Measurements from ENCODE around the gene TMEM134. TPM values are rescaled to one million over a fixed set of nuclear protein-coding genes. Genes with fewer than 3 reads are reported as not detected.
A peak's percentile ranks its signal among the peaks of the same experiment; 100 is the strongest.
"Not testable (repeated sequence)": the region's sequence is repeated elsewhere in the genome, so short reads cannot be mapped to it uniquely, and the experiment has no call there.

The TMEM134 gene
- total and polyA plus RNA-seq, 11 donors, result 67.0 to 146 (median 83.6) TPM

DNA sequence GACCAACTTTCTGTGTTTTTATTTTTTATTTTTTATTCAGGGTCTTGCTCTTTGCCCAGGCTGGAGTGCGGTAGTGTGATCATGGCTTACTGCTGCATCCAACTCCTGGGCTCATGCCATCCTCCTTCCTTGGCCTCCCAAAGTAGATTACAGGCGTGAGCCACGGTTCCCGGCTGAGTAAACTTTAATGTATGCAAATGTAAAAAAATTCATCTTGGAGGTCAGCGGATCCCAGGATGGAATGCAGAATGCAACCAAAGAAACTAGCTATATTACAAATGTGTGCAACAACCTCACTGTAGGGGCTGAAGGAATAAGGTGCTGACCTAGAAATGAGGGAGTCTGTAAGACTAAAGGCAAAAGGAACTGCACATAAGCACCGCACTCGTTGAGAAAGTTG, 45.1 kb upstream of the TMEM134 start:
- no peaks in the 10 kb centered on the region for H3K9me3 ChIP-seq
- H3K36me3 ChIP-seq, result no peaks in the 10 kb centered on the region
- ATAC-seq, result no peak
- no peak overlapping the region for H3K4me3 ChIP-seq
- peaks cover 0 to 7% (median 0%) of the 10 kb centered on the region in 9 donors for H3K27me3 ChIP-seq
- peaks cover 0 to 2% (median under 1%) of the 10 kb centered on the region in 12 donors for H3K4me1 ChIP-seq
- TF ChIP-seq, protein P1, sequence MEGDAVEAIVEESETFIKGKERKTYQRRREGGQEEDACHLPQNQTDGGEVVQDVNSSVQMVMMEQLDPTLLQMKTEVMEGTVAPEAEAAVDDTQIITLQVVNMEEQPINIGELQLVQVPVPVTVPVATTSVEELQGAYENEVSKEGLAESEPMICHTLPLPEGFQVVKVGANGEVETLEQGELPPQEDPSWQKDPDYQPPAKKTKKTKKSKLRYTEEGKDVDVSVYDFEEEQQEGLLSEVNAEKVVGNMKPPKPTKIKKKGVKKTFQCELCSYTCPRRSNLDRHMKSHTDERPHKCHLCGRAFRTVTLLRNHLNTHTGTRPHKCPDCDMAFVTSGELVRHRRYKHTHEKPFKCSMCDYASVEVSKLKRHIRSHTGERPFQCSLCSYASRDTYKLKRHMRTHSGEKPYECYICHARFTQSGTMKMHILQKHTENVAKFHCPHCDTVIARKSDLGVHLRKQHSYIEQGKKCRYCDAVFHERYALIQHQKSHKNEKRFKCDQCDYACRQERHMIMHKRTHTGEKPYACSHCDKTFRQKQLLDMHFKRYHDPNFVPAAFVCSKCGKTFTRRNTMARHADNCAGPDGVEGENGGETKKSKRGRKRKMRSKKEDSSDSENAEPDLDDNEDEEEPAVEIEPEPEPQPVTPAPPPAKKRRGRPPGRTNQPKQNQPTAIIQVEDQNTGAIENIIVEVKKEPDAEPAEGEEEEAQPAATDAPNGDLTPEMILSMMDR (IDR thresholded peaks at IDR 0.05), result no peak
- no peak for TF ChIP-seq POLR2A (IDR thresholded peaks at IDR 0.05)
- H3K27ac ChIP-seq, result no peak overlapping the region
- WGBS, 4 donors, result 75 to 83% (median 81%) methylated on average over 7 of the region's 7 CpGs
- DNase-seq, result no peak
- intact Hi-C loops (cut with DNase I), result no loop called here

DNA sequence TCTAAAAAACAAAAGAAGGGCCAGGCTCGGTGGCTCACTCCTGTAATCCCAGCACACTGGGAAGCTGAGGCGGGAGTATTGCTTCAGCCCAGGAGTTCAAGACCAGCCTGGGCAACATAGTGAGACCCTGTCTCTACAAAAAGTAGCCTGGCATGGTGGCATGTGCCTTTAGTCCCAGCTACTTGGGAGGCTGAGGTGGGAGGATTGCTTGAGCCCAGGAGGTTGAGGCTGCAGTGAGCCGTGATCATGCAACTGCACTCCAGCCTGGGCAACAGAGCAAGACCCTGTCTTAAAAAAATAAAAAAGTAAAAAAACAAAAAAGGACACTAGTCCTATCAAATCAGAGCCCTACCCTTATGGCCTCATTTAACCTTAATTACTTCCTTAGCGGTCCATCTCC, 42.5 kb upstream of the TMEM134 start:
- H3K27ac ChIP-seq; intact Hi-C loops (cut with DNase I); H3K27me3 ChIP-seq; H3K9me3 ChIP-seq; H3K4me3 ChIP-seq; H3K36me3 ChIP-seq; DNase-seq; ATAC-seq: not testable (repeated sequence)
- WGBS, 4 donors, result 85 to 91% (median 88%) methylated on average over 4 of the region's 4 CpGs
- H3K4me1 ChIP-seq, result peaks cover 4 to 24% (median 17%) of the 10 kb centered on the region in 12 donors

DNA sequence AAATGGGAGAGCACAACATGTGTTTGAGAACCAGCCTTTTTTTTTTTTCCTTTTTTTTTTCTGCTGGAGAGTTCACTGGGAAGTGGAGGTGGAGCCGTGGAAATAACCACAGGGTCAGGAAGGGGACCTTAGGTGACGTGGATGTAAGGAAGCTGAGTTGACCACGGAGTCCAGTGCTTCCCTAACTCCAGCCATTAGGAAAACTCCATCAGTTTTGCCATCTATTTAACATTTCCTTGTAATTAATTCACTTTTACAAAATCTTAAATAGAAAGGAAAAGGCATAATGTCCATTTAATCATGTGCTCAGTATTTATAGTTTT, 40.9 kb upstream of the TMEM134 start:
- Histone ChIP-seq H3K27me3 (peaks cover 0 to 7% (median 0%) of the 10 kb centered on the region in 9 donors), H3K9me3 (no peaks in the 10 kb centered on the region), H3K4me3 (no peak overlapping the region), H3K36me3 (peaks cover 0 to 11% (median 4%) of the 10 kb centered on the region in 9 donors), H3K27ac (no peak overlapping the region), H3K4me1 (peaks cover 6 to 37% (median 29%) of the 10 kb centered on the region in 12 donors)
- WGBS, 4 donors, result 52 to 61% (median 55%) methylated on average over 3 of the region's 3 CpGs
- ATAC-seq (no peak), DNase-seq (no peak)
- intact Hi-C loops (cut with DNase I), result no loop called here
- no peak for TF ChIP-seq POLR2A (IDR thresholded peaks at IDR 0.05)
- TF ChIP-seq, protein P1 (IDR thresholded peaks at IDR 0.05), result no peak

DNA sequence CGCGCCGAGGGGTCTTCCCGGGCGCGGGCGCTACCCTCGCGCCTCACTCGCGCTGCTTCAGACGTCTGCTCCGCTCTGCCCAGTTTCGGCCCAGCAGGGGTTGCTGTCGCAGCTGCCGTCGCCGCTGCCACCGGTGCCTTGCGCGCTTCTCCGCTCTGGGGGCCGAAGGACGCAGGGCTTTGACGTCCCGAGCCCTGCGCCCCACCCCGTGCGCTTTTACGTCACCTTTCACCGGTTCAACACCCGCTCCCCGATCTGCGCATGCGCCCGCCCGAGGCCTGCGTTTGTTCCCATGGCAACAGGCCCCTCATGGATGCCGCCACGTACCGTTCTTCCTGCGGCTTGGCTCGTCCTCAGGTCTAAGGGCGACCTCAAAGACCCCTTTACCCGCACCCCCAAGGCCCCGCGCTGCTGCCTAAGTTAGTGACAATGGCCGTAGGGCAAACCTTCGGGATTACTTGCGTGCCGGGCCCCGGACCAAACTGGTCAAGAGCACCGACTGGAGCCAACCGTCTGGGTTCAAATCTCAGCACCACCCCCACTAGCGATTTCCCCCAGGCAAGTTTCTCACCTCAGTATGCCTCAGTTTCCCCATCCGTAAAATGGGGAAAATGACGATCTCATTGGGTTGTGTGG, 39.6 kb upstream of the TMEM134 start:
- intact Hi-C loops (cut with DNase I), result loop anchor here in 9 of 10 donors (1.0 to 5.0 kb wide), 12 partner anchors 36 to 156 kb away; partner anchors contain the start of genes RAD9A (in 3 of the 9), RPS6KB2 (in 2 of the 9), TMEM134 (in 2 of the 9) and GSTP1 (in 1 of the 9)
- TF ChIP-seq, protein P1 (IDR thresholded peaks at IDR 0.05), result peak in 1 of 12 donors; percentile 8
- no peak for TF ChIP-seq POLR2A (IDR thresholded peaks at IDR 0.05)
- WGBS, 4 donors, result 1 to 2% (median 1%) methylated on average over 14 to 57 of the region's 57 CpGs
- peak; percentile 49 to 60 (median 54) for ATAC-seq
- peak overlapping the region; percentile 96 to 100 (median 98) for H3K27ac ChIP-seq
- peaks cover 10 to 49% (median 33%) of the 10 kb centered on the region in 12 donors for H3K4me1 ChIP-seq
- H3K36me3 ChIP-seq, result peaks cover 0 to 11% (median 4%) of the 10 kb centered on the region in 9 donors
- peak overlapping the region; percentile 61 to 95 (median 77) for H3K4me3 ChIP-seq
- peaks cover 0 to 7% (median 0%) of the 10 kb centered on the region in 9 donors for H3K27me3 ChIP-seq
- peak; percentile 98 to 100 (median 99) for DNase-seq
- no peaks in the 10 kb centered on the region for H3K9me3 ChIP-seq

Data from heart left ventricle (tissue), 16 donors.